ENCODE results near the gene FEM1A. TPM values are rescaled to one million over a fixed set of nuclear protein-coding genes. Genes with fewer than 3 reads are reported as not detected.

The FEM1A gene
- total and polyA plus RNA-seq, 2 of the 13 experiments (the other 11 are each of a cell fraction or from before 2014, with no cell fraction given): 3.2 to 10.8 TPM

- TF ChIP-seq GMEB1 (CRISPR knock-in tag; IDR thresholded peaks at IDR 0.05; ENCODE audit: borderline replicate concordance): peak; percentile 77
- TF ChIP-seq NCOA1 (CRISPR knock-in tag; IDR thresholded peaks at IDR 0.05): peak; percentile 100
- no peak for TF ChIP-seq GPBP1L1 (CRISPR knock-in tag; IDR thresholded peaks at IDR 0.05)
- peak; percentile 100 for TF ChIP-seq NFKBIZ (CRISPR knock-in tag; IDR thresholded peaks at IDR 0.05)
- TF ChIP-seq NBN (conservative IDR thresholded peaks at IDR 0.05): no peak
- TF ChIP-seq HNF1A (IDR thresholded peaks at IDR 0.05; ENCODE audit: low read depth): no peak
- TF ChIP-seq HNF1A (CRISPR knock-in tag; IDR thresholded peaks at IDR 0.05; ENCODE audit: borderline replicate concordance): peak; percentile 93
- no peak for TF ChIP-seq NONO (IDR thresholded peaks at IDR 0.05)
- peak; percentile 68; the same call in 1 of the 2 replicates for TF ChIP-seq NONO (CRISPR knock-in tag; conservative IDR thresholded peaks at IDR 0.05)
- TF ChIP-seq PLSCR1 (CRISPR knock-in tag; IDR thresholded peaks at IDR 0.05; ENCODE audit: borderline replicate concordance): peak; percentile 100
- peak; percentile 98 for TF ChIP-seq JUNB (CRISPR knock-in tag; IDR thresholded peaks at IDR 0.05; ENCODE audit: borderline replicate concordance)
- TF ChIP-seq SP5 (CRISPR knock-in tag; IDR thresholded peaks at IDR 0.05; ENCODE audit: borderline replicate concordance, low read depth): peak; percentile 94
- TF ChIP-seq PHB2 (IDR thresholded peaks at IDR 0.05; ENCODE audit: partially characterized antibody): no peak
- TF ChIP-seq ZFX (CRISPR knock-in tag; IDR thresholded peaks at IDR 0.05; ENCODE audit: low read depth): peak; percentile 56
- TF ChIP-seq TEAD2 (CRISPR knock-in tag; IDR thresholded peaks at IDR 0.05): peak; percentile 100
- TF ChIP-seq REPIN1 (CRISPR knock-in tag; IDR thresholded peaks at IDR 0.05; ENCODE audit: borderline replicate concordance, low read depth): peak; percentile 100
- TF ChIP-seq RBM22 (optimal IDR thresholded peaks at IDR 0.05; ENCODE audit: low read length): no peak
- peak; percentile 99 for TF ChIP-seq SSRP1 (CRISPR knock-in tag; IDR thresholded peaks at IDR 0.05)
- peak; percentile 100 for TF ChIP-seq CENPT (CRISPR knock-in tag; IDR thresholded peaks at IDR 0.05; ENCODE audit: low read depth)
- peak; percentile 100 for TF ChIP-seq ZNF343 (CRISPR knock-in tag; IDR thresholded peaks at IDR 0.05)
- TF ChIP-seq TFAP4 (IDR thresholded peaks at IDR 0.05; ENCODE audit: borderline replicate concordance, low read depth): no peak; the same call in 1 of the 2 replicates
These were observed 22.4 kb upstream of the FEM1A start (continued) for GRCh38 chr19:4768934-4769777.
